DMS 273 (cell line): Measurements from ENCODE around the gene ADRB2.

Source experiments
- DNase-seq: peaks from one replicate; lab custom pipeline; 2025; ENCODE audit not compliant: unreplicated experiment; lab: John Stamatoyannopoulos, UW

Gene ADRB2

GRCh38 chr5:148830211-148830610 is 3.8 kb downstream of the ADRB2 start:
- DNase-seq, result no peak

GRCh38 chr5:148831590-148832565 is 5.5 kb downstream of the ADRB2 start:
- DNase-seq, result no peak

DNA sequence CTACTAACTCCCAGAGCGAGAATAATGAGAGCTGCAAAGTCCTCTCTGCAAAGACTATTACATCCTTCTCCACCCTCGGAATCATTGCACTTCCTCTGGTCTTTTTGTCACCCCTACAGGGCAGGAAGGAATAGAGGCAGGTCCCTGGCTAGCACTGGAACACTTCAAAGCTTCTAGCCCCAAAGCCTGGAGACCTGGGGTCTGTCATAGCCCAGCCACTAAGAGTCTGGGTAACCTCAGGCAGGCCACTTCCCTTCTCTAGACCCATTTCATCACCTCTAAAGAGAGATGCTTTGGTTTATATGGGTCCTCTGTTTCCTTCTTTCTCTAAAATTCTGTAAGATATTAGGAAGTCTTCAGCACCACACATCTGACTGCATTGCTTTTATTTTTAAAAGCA is 6.7 kb downstream of the ADRB2 start:
- DNase-seq, result no peak

GRCh38 chr5:148833925-148834324 is 7.5 kb downstream of the ADRB2 start:
- no peak for DNase-seq

DNA sequence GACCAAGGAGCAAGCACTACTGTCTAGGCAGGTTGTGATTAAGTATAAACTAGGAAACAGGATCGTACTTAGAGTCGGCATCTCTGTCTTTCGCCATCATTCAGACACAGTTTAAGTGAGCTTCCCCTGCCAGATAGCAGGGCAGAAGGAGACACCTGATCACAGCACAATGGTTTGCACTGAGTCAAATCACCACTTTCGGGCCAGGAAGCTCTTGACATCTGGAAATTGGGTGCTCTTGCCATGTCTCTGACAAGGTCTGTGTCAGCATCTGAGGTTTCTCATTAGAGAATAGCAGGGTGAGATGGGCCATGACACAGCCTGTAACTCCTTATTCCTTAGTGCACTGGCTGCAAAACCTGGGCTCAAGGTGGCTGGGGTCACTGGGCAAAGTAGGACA is 8.3 kb downstream of the ADRB2 start:
- DNase-seq, result no peak

GRCh38 chr5:148836272-148837250 is 10.2 kb downstream of the ADRB2 start:
- DNase-seq, result no peak

GRCh38 chr5:148837383-148837782 is 11.0 kb downstream of the ADRB2 start:
- DNase-seq, result no peak

- no peak for DNase-seq
Measured at GRCh38 chr5:148838357-148838756, 11.9 kb downstream of the ADRB2 start.

DNA sequence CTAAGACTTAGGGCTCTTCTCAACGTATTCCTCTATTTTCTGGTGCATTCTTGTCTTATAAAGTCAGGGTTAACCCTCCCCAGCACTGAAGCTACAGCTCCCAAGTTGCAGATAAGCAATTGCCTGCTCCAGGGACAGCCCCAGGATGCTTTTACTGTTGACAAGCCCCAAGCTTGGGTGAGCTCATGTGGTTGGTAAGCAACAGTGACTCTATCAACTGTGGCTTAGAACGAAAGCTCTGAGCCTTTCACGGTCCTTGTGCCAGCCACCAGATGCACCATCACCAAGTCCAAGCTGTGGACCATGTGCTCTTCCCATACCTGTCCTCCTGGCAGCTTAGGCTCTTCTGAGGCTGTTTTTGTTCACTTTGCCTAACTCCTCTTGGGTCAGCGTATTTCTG is 13.5 kb downstream of the ADRB2 start:
- DNase-seq, result no peak

DNA sequence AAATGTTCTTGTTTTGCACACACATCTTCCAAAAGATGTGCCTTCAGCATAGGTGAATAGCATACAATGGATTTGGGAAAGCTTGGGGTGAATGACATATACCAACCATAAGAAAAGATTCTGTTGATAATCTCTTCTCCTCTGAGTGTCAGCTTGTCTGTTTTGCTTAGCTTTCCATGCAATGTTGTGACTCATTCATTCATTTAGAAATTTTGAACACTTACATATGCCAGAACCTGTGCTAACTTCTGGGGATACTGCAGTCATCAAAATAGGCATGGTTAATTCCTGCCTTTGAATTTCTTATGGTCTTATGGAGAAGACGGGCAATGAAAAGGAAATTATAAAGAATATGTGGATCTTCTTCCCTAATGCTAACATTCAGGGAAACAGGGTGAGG is 14.1 kb downstream of the ADRB2 start:
- no peak for DNase-seq

DNA sequence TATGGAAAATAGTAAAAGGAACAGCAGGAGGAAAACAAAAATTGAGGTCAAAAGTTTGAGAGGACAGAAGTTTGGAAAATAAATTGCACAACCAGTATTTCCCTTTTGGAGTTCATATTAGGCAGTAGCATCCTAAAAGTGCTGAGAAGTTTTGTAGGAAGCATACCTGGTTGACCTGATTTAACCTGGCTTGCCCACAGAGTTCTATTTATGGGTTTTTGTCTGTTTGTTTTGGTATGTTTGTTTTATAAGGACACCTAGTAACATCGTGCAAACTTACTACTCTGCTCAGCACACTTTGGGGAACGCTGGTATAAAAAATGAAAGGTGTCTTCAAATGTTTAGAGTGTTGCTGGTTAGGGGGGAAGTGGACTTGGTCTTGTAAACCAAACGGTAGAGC is 15.1 kb downstream of the ADRB2 start:
- no peak for DNase-seq

DNA sequence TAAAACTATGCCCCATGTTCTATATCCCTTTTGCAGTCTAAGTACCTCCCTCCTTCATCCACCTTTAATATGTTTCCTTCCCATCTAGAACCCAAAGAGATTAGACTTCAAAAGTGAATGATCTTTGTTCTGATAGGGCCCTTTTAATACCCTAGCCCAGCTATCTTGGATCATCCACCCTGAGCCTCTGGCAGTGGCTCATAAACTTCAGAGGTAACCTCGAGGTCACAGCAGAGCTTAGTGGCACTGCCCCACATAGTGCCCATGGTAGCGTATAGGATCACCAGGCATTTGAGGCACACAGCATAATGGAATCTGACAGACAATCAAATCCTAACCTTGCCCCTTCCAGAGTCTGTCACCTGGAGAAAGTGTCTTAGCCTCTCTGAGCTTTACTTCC is 15.8 kb downstream of the ADRB2 start:
- DNase-seq, result no peak

- no peak for DNase-seq
Measured at GRCh38 chr5:148843510-148844318, 17.3 kb downstream of the ADRB2 start.

GRCh38 chr5:148844433-148845280 is 18.2 kb downstream of the ADRB2 start:
- no peak for DNase-seq

DNA sequence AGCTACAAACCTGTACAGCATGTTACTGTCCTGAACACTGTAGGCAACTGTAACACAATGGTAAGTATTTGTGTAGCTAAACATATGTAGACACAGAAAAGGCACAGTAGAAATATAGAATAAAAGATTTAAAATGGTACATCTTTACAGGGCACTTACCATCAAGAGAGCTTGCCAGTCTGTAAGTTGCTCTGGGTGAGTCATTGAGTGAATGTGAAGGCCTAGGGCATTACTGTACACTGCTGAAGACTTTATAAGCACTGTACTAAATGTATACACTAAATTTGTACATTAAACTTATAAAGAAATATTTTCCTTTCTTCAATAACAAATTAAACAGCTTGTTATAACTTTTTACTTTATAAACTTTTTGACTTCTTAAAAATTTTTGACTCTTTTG is 20.5 kb downstream of the ADRB2 start:
- DNase-seq, result no peak

- DNase-seq, result no peak
Measured at GRCh38 chr5:148847456-148847855, 21.0 kb downstream of the ADRB2 start.

DNA sequence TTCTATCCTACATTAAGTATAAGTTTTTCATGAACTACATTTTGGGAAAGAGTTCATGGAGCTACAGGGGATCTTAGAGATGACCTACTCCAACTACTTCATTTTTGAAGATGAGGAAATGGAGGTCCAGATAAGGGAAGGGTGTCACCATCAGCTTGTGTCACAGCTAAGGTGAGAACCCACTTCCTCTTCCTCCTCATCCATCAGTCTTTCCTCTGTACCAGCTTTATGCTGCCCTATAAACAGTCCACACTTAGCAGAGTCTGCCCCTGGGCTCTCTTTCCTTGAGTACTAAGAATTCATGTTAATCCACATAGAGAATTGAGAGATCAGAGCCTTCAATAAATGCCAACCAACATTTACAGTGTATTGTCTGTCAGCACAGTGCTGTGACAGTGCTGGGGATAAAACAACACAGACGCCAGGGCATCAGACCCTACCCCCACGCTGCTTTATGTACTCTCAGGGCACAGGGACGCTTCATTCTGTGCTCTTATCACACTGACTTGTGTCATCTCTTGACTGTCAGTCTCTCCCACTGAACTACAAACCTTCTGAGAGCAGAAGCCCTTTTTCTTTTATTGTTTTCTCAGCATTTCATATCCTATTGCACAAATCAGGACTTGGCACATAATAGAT is 22.1 kb downstream of the ADRB2 start:
- no peak for DNase-seq

- DNase-seq, result no peak
Measured at GRCh38 chr5:148849461-148849860, 23.1 kb downstream of the ADRB2 start.

DNA sequence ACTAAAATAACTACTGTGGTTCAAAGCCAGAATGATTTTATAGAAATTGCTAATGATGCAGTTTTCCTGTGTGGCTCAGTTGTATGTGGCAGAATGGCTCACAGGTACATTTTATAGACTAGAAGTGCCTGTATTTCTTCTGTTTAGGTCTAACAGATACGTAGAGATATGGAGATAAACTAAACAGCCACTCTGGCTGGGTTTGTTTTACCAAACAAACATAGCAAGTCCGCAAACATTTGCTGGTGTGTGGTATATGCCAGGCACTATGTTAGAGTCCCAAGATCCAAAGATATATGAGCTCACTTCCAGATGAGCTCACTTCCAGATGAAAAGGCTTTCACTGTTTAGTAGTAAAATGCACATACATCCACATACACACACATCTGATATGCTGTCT is 24.4 kb downstream of the ADRB2 start:
- DNase-seq, result no peak
